Endothelial cell (in vitro differentiated cells): Measurements from ENCODE around the gene VEGFC. TPM values are rescaled to one million over a fixed set of nuclear protein-coding genes. Genes with fewer than 3 reads are reported as not detected.

ENCODE experiments used
- DNase-seq: peaks from one replicate; pipeline ENCODE4 v3.0.0; 2021; ENCODE audit warnings: low spot score
- H3K27ac Mint-ChIP-seq: one replicate; pipeline ENCODE4 v1.8.0; 2021; ENCODE audit warnings: mixed read lengths, inconsistent platforms; ENCODE audit not compliant: unreplicated experiment
- H3K27me3 Mint-ChIP-seq: one replicate; pipeline ENCODE4 v1.8.0; 2021; ENCODE audit warnings: mild to moderate bottlenecking, moderate library complexity, mixed read lengths, inconsistent platforms; ENCODE audit not compliant: unreplicated experiment
- H3K36me3 Mint-ChIP-seq: one replicate; pipeline ENCODE4 v1.8.0; 2021; ENCODE audit warnings: mild to moderate bottlenecking, low read depth, mixed read lengths, inconsistent platforms; ENCODE audit not compliant: unreplicated experiment
- H3K4me1 Mint-ChIP-seq: one replicate; pipeline ENCODE4 v1.8.0; 2021; ENCODE audit warnings: mild to moderate bottlenecking, mixed read lengths, inconsistent platforms; ENCODE audit not compliant: unreplicated experiment
- H3K4me3 Mint-ChIP-seq: one replicate; pipeline ENCODE4 v1.8.0; 2021; ENCODE audit warnings: mild to moderate bottlenecking, mixed read lengths, inconsistent platforms; ENCODE audit not compliant: unreplicated experiment
- H3K9me3 Mint-ChIP-seq: one replicate; pipeline ENCODE4 v1.8.0; 2021; ENCODE audit warnings: mixed read lengths, inconsistent platforms; ENCODE audit not compliant: unreplicated experiment
- total RNA-seq: library from RNA; stranded (reverse); fragmentation: NEBNext Ultra II Directional; extraction: Animal tissue kit (Norgen Biotek cat#: 25700); gene quantifications from one replicate; pipeline ENCODE4 v1.2.1, GENCODE V29; 2021; ENCODE audit not compliant: unreplicated experiment
- TF ChIP-seq, protein P1 (sequence below): fragments of 200-600 bp; sonication (generic); IDR thresholded peaks from one replicate; pipeline ENCODE4 v1.5.0; 2021; ENCODE audit warnings: antibody characterized with exemption; ENCODE audit not compliant: unreplicated experiment

Gene VEGFC
- total RNA-seq, 1 donor from 2014 or later: 0.92 TPM

- H3K4me3 Mint-ChIP-seq: no peak overlapping the region
- H3K36me3 Mint-ChIP-seq: no peaks in the 10 kb centered on the region
- no peaks in the 10 kb centered on the region for H3K4me1 Mint-ChIP-seq
- no peak overlapping the region for H3K27ac Mint-ChIP-seq
- DNase-seq: no peak
- H3K9me3 Mint-ChIP-seq: no peaks in the 10 kb centered on the region
- TF ChIP-seq, protein P1, sequence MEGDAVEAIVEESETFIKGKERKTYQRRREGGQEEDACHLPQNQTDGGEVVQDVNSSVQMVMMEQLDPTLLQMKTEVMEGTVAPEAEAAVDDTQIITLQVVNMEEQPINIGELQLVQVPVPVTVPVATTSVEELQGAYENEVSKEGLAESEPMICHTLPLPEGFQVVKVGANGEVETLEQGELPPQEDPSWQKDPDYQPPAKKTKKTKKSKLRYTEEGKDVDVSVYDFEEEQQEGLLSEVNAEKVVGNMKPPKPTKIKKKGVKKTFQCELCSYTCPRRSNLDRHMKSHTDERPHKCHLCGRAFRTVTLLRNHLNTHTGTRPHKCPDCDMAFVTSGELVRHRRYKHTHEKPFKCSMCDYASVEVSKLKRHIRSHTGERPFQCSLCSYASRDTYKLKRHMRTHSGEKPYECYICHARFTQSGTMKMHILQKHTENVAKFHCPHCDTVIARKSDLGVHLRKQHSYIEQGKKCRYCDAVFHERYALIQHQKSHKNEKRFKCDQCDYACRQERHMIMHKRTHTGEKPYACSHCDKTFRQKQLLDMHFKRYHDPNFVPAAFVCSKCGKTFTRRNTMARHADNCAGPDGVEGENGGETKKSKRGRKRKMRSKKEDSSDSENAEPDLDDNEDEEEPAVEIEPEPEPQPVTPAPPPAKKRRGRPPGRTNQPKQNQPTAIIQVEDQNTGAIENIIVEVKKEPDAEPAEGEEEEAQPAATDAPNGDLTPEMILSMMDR: no peak
- H3K27me3 Mint-ChIP-seq: no peaks in the 10 kb centered on the region
These were observed 14.2 kb upstream of the VEGFC start for GRCh38 chr4:176806778-176807375.

GRCh38 chr4:176805155-176805554, 12.4 kb upstream of the VEGFC start:
- no peak overlapping the region for H3K4me3 Mint-ChIP-seq
- TF ChIP-seq, protein P1: no peak
- H3K27me3 Mint-ChIP-seq: no peaks in the 10 kb centered on the region
- no peak overlapping the region for H3K27ac Mint-ChIP-seq
- DNase-seq: no peak
- H3K9me3 Mint-ChIP-seq: no peaks in the 10 kb centered on the region
- H3K36me3 Mint-ChIP-seq: no peaks in the 10 kb centered on the region
- H3K4me1 Mint-ChIP-seq: no peaks in the 10 kb centered on the region

GRCh38 chr4:176800891-176801534, 8.3 kb upstream of the VEGFC start:
- Mint-ChIP-seq H3K36me3 (no peaks in the 10 kb centered on the region), H3K27ac (no peak overlapping the region)
- TF ChIP-seq, protein P1: no peak

DNA sequence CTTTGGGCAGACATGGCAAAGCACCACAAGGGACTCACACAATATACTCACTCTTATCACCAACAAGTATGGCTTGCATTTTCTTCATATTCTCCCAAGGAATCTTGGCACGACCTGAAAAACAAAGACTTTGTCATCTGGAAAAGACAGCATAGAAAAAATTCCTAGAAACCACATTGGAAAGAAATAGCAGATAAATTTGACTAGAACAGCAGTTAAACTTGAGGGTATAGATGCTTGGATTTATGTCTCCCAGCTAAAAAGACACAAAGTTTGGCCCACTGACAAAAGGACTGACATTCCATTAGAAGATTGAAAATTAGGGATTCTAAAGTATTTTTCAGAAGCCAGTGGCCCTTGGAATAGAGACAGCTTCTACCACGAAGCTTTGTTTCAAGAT, 6.9 kb upstream of the VEGFC start:
- no peaks in the 10 kb centered on the region for H3K36me3 Mint-ChIP-seq
- no peak overlapping the region for H3K27ac Mint-ChIP-seq
- no peaks in the 10 kb centered on the region for H3K27me3 Mint-ChIP-seq
- TF ChIP-seq, protein P1: no peak
- no peaks in the 10 kb centered on the region for H3K9me3 Mint-ChIP-seq
- no peaks in the 10 kb centered on the region for H3K4me1 Mint-ChIP-seq
- no peak for DNase-seq
- no peak overlapping the region for H3K4me3 Mint-ChIP-seq

More at GRCh38 chr4:176800891-176801534, 8.3 kb upstream of the VEGFC start:
- Mint-ChIP-seq H3K27me3 (no peaks in the 10 kb centered on the region), H3K4me3 (no peak overlapping the region), H3K9me3 (no peaks in the 10 kb centered on the region), H3K4me1 (no peaks in the 10 kb centered on the region)
- DNase-seq: no peak

DNA sequence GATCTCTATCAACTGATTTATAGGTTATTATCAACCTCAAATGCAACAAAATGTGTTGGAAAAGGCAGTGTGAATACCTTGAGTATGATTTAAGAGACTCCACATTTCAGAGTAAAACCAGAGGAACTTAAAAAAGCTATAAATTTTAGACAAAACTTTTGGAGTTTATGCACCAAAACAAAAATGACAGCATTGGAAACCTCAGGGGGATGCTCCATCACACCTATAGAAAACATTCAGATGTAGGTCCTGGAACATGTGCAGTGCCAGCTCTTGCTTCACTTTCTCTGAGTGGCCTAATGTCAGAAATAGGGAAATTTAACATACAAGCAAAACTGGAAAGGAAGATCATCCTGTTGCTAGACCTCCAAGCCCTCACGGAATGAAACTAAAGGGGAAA, 5.8 kb upstream of the VEGFC start:
- no peak for DNase-seq
- Mint-ChIP-seq H3K4me3 (no peak overlapping the region), H3K36me3 (no peaks in the 10 kb centered on the region), H3K27ac (no peak overlapping the region), H3K9me3 (no peaks in the 10 kb centered on the region), H3K4me1 (no peaks in the 10 kb centered on the region), H3K27me3 (peaks cover 3% of the 10 kb centered on the region)
- TF ChIP-seq, protein P1: no peak
